Activated T-helper 2 cell treated with anti-CD3 and anti-CD28 coated beads, Interferon-gamma antibody, Interleukin-2, Interleukin-4, amounts not matched to agents 10 μg/mL and 5 μg/mL and 100 μg/mL, durations not matched to agents 14 hours and 24 hours and 36 hours (primary cell): ENCODE data around the gene BCAT1. TPM values are rescaled to one million over a fixed set of nuclear protein-coding genes. Genes with fewer than 3 reads are reported as not detected.
"Not testable (repeated sequence)": the region's sequence is repeated elsewhere in the genome, so short reads cannot be mapped to it uniquely, and the experiment has no call there.

Source experiments
- DNase-seq: peaks from one replicate; pipeline ENCODE4 v3.0.0; 2021; ENCODE audit warnings: low spot score
- H3K27ac Mint-ChIP-seq: one replicate; pipeline ENCODE4 v1.8.0; 2021; ENCODE audit warnings: mixed read lengths
- H3K27me3 Mint-ChIP-seq: one replicate; pipeline ENCODE4 v1.8.0; 2021; ENCODE audit warnings: low read depth, mixed read lengths
- H3K36me3 Mint-ChIP-seq: one replicate; pipeline ENCODE4 v1.8.0; 2021; ENCODE audit warnings: low read depth, mixed read lengths
- H3K4me1 Mint-ChIP-seq: one replicate; pipeline ENCODE4 v1.8.0; 2021; ENCODE audit warnings: low read depth, mixed read lengths
- H3K4me3 Mint-ChIP-seq: one replicate; pipeline ENCODE4 v1.8.0; 2021; ENCODE audit warnings: low read depth, mild to moderate bottlenecking, moderate library complexity, mixed read lengths
- H3K9me3 Mint-ChIP-seq: one replicate; pipeline ENCODE4 v1.8.0; 2021; ENCODE audit warnings: mixed read lengths
- intact Hi-C: fragments of 100-400 bp; cut with micrococcal nuclease; formaldehyde crosslinking; loops from one replicate; pipeline ENCODE4 v1.15.1; 2023
- total RNA-seq: library from RNA; stranded (reverse); gene quantifications from 2 replicates; pipeline ENCODE4 v1.2.3, GENCODE V29; 2022

The BCAT1 gene
- total RNA-seq, 1 donor from 2014 or later: 12.9 TPM

DNA sequence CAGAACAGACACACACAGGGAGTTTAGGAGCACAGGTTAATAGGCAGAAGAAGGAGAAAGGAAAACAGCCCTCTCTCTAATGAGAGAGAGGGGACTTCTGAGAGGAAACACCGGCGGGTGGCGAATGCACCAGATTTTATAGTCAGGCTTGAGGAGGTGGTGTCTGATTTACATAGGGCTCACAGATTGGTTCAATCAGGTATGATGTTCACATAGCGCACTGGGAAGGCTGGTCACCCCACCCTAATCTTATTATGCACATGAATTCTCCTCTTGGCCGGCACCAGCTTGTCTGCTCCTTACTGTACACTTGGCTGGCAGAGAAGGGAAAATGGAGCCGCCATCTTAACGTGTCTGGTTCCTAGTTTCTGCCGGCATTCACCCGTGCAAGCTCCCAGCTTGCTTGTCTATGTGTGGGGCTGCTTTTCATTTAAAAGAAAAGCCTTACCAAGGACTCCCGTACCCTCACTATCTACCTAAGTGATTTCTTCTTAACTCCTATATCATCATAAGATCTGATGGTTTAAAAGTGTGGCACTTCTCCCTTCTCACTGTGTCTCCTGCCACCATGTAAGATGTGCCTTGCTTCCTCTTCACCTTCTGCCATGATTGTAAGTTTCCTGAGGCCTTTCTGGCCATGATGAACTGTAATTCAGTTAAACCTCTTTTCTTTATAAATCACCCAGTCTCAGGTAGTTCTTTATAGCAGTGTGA lies 15.1 kb downstream of the BCAT1 start:
- intact Hi-C loops: no loop called here
- DNase-seq: no peak
- no peaks in the 10 kb centered on the region for H3K36me3 Mint-ChIP-seq
- H3K4me3 Mint-ChIP-seq: no peak overlapping the region
- H3K27ac Mint-ChIP-seq: no peak overlapping the region
- H3K4me1 Mint-ChIP-seq: peaks cover 9% of the 10 kb centered on the region
- peaks cover 22% of the 10 kb centered on the region for H3K27me3 Mint-ChIP-seq
- no peaks in the 10 kb centered on the region for H3K9me3 Mint-ChIP-seq

DNA sequence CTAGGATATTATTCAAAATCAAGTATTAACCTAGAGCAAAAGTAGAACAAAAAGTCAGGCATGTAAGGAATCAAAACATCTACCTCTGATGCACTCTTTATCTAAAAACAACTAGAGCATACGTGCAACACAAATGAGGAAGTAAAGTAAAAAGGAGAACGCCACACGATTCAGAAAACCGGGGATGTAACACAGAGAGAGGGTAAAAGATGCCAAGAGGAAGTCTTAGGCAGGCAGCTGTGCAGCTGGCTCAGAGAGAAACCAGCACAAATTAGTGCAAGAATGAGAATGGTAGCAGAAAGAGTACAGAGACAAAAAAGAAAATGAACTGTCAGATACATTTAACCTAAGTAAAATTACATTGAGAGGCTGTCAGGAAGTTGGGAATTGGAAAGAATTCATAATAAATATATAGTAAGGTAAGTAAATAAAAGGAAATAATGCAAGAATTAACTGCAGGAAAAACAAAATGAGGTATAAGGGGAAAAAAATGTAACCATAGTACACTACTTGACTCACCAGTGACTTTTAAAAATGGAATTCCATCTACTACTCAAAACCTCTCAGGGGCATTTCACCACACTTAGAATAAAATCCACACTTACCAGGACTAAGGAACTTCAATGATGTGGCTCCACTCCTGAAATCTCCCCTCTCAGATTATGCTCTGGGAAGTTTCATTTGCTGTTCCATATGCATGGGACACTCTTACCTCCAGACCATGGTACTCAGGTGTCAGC lies 17.1 kb downstream of the BCAT1 start:
- Mint-ChIP-seq H3K27me3 (peaks cover 29% of the 10 kb centered on the region), H3K27ac (no peak overlapping the region), H3K4me1 (peaks cover 9% of the 10 kb centered on the region), H3K4me3 (no peak overlapping the region), H3K36me3 (no peaks in the 10 kb centered on the region), H3K9me3 (no peaks in the 10 kb centered on the region)
- no peak for DNase-seq
- intact Hi-C loops: no loop called here

DNA sequence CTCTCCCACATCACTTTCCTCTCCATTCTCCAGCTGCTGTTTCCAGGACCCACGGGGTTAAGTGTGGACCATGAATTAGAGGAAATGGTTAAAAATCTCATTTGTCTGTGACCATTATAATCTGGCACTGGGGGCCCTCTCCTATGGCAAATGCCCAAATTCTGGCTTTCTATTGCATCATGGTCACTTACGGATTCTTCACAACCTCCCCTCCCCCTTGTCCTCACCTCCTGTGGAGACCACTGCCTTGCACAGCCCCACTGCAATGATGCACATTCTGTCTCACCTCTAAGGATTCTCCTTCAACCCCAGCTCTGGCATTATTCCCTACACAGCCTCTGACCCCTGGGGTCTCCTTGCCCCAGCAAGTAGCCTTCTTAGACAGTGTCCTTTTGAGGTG lies 18.9 kb downstream of the BCAT1 start:
- Mint-ChIP-seq H3K27me3 (peaks cover 30% of the 10 kb centered on the region), H3K27ac (no peak overlapping the region), H3K9me3 (no peaks in the 10 kb centered on the region), H3K4me3 (no peak overlapping the region), H3K4me1 (peaks cover 9% of the 10 kb centered on the region), H3K36me3 (no peaks in the 10 kb centered on the region)
- no peak for DNase-seq
- intact Hi-C loops: no loop called here

DNA sequence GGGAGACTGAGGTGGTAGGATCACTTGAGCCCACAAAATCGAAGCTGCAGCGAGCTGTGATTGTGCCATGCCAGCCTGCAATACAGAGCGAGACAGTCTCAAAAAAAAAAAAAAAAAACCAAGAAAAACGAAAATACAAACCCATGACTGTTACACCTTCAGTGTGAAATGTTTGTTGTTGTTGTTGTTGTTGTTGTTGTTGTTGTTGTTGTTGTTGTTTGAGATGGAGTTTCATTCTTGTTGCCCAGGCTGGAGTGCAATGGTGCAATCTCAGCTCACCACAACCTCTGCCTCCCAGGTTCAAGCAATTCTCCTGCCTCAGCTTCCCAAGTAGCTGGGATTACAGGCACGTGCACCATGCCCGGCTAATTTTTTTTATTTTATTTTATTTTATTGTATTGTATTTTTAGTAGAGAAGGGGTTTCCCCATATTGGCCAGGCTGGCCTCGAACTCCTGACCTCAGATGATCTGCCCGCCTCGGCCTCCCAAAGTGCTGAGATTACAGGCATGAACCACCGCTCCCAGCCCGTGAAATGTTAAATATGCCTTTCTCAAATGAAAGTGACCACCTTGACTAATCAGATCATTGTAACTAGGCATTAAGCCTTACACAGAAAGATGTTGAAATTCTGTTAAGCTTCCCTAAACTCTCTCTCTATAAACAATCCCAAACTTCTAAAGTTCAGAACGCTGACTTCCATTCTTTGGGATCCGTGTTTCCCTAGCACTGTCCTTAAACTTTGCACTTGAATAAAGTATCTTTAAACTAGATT lies 20.2 kb downstream of the BCAT1 start:
- DNase-seq, H3K36me3 Mint-ChIP-seq, H3K4me1 Mint-ChIP-seq, intact Hi-C loops, H3K27ac Mint-ChIP-seq, H3K9me3 Mint-ChIP-seq, H3K4me3 Mint-ChIP-seq: not testable (repeated sequence)
- peaks cover 38% of the 10 kb centered on the region for H3K27me3 Mint-ChIP-seq

DNA sequence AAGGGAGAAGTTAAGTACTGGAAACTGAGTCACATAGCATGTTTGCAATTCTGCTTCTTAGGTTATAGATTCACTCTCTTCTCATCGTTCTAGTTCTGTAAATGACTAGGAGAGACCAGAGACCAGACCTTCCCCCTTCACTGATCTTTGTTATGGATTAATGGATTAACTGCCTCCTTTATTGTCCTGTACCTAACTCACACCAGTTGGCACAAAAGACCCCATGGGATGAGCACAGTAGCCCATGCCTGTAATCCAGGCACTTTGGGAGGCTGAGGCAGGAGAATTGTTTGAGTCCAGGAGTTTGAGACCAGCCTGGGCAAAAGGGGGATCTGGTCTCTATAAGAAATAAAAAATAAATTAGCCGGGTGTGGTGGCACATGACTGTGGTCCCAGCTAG lies 20.8 kb downstream of the BCAT1 start:
- intact Hi-C loops: no loop called here
- Mint-ChIP-seq H3K27ac (no peak overlapping the region), H3K9me3 (no peaks in the 10 kb centered on the region), H3K4me3 (no peak overlapping the region), H3K27me3 (peaks cover 38% of the 10 kb centered on the region), H3K4me1 (peaks cover 9% of the 10 kb centered on the region), H3K36me3 (no peaks in the 10 kb centered on the region)
- DNase-seq: no peak

DNA sequence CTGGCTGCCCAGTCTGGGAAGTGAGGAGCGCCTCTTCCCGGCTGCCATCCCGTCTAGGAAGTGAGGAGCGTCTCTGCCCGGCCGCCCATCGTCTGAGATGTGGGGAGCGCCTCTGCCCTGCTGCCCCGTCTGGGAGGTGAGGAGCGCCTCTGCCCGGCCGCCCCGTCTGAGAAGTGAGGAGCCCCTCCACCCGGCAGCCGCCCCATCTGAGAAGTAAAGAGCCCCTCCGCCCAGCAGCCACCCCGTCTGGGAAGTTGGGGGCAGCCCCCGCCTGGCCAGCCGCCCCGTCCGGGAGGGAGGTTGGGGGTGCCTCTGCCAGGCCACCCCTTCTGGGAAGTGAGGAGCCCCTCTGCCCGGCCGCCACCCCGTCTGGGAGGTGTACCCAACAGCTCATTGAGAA lies 22.8 kb downstream of the BCAT1 start:
- H3K4me1 Mint-ChIP-seq: peaks cover 12% of the 10 kb centered on the region
- intact Hi-C loops, H3K9me3 Mint-ChIP-seq, DNase-seq, H3K27ac Mint-ChIP-seq, H3K4me3 Mint-ChIP-seq, H3K36me3 Mint-ChIP-seq: not testable (repeated sequence)
- H3K27me3 Mint-ChIP-seq: peaks cover 34% of the 10 kb centered on the region

DNA sequence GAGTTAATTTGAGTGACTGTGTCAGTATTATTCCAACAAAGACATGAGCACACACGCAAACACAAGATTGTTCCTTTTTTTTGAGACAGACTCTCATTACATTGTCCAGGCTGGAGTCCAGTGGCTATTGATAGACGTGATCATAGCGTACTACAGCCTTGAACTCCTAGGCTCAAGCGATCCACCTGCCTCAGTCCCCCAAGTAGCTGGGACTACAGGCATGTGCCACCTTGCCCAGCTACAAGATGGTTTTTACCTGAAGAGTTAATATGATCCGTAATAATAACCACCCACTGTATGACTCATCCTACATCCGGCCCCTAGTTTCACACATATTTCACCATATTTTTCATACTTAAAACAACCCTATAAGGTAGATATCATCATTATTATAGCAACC lies 26.8 kb downstream of the BCAT1 start:
- Mint-ChIP-seq H3K27me3 (peaks cover 23% of the 10 kb centered on the region), H3K27ac (no peak overlapping the region), H3K4me1 (peaks cover 28% of the 10 kb centered on the region), H3K36me3 (no peaks in the 10 kb centered on the region), H3K4me3 (no peak overlapping the region), H3K9me3 (no peaks in the 10 kb centered on the region)
- intact Hi-C loops: no loop called here
- no peak for DNase-seq

DNA sequence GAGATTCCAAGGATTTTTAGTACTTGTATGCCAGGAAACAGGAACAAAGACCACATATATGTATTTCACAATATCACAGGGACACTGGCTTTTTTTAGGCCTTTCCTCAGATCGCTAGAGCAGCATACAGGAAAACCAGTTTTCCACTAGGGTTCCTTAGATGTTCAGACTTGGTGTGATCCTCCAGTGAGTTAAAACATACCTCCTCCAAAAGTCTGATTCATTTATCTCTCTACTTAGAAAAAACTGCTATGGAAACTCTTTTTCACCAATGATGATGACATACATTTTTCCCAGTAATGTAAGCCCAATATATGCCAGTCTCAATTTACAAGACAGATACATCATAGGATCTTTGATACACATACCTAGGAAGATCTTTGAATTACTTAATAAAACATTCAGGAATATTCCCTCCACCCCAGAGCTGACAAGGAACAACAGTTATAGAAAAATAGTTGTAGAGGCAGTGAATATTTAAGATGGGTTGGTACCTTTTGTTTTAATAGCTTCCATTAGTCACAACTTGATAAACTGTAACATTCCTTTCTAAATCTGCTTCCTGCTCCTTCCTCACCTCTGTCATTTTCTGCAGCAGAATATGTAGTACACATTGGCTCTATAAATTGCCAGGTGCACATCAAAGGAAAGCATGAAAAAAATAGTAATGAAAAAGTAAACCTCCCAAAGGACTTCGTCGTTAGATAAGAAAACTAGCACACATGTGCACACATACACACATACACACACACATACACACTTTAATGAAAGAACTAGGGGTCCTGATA lies 27.5 kb downstream of the BCAT1 start:
- Mint-ChIP-seq H3K36me3 (no peaks in the 10 kb centered on the region), H3K27me3 (peaks cover 20% of the 10 kb centered on the region), H3K9me3 (no peaks in the 10 kb centered on the region), H3K4me1 (peaks cover 28% of the 10 kb centered on the region), H3K4me3 (no peak overlapping the region), H3K27ac (no peak overlapping the region)
- intact Hi-C loops: no loop called here
- no peak for DNase-seq

DNA sequence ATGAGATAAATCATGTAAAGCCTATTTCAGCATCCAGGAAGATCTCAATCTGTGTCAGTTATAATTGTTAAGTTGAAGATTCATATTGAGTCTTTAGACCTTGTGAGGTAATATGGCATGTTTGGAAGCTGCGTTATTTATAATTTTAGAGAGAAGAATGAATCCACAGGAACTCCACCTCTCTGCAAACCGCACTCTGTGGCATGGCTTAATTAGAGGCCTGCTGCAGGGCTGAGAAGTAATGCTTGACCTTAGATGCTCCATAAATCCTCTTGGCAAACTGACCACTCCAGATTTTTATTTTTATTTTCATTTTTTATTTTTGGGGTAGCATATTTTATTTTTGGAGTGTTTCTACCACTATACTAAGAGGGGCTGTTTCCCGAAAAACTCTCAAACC lies 28.8 kb downstream of the BCAT1 start:
- Mint-ChIP-seq H3K27ac (no peak overlapping the region), H3K4me3 (no peak overlapping the region), H3K36me3 (no peaks in the 10 kb centered on the region), H3K9me3 (no peaks in the 10 kb centered on the region), H3K4me1 (peaks cover 28% of the 10 kb centered on the region), H3K27me3 (peaks cover 22% of the 10 kb centered on the region)
- DNase-seq: no peak
- intact Hi-C loops: no loop called here

DNA sequence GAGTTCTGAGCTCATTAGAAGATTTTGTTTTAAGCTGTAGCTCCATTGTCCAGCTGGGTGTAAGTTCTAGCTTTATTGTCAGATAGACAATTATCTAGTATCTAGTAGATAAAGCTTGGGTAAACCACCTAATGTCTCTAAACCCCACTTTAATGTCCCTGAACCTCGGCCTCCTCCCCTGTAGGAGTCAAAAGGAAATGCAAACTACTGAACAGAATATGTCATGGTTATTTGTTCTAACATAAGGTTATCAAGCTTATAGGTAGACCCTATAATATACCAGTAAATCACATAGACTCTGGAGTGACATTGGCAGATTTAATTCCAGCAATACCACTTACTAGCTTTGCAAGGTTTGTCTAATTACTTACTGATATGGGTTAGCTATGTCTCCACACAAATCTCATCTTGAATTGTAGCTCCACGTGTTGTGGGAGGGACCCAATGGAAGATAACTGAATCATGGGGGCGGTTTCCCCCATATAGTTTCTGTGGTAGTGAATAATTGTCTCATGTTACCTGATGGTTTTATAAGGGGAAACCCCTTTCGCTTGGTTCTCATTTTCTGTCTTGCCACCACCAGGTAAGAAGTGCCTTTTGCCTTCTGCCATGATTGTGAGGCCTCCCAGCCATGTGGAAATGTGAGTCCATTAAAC lies 29.4 kb downstream of the BCAT1 start:
- Mint-ChIP-seq H3K36me3 (no peaks in the 10 kb centered on the region), H3K27ac (no peak overlapping the region), H3K4me3 (no peak overlapping the region), H3K27me3 (peaks cover 20% of the 10 kb centered on the region), H3K4me1 (peaks cover 28% of the 10 kb centered on the region), H3K9me3 (no peaks in the 10 kb centered on the region)
- no peak for DNase-seq
- intact Hi-C loops: loop anchor here (1.0 kb wide), 3 partner anchors 16 to 80 kb away; no protein-coding TSS in a partner anchor

DNA sequence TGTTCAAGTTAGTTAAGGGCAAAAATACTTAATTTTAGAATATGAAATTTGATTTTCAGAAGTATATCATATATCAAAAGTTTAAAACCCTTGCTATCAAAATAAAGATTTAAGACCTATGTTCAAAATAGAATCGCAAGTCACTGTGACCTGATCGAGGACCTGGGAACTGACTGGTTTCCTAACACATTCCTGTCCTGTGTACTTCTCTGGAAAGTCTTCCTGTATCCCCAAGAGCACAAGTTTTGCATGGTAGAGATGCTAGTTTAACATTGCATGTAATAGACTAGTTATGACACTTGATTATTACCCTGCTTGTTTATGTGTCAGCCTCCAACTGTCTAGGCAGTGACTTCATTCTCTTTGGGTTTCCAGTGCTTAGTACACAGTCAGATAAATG lies 30.3 kb downstream of the BCAT1 start:
- DNase-seq: no peak
- intact Hi-C loops: no loop called here
- Mint-ChIP-seq H3K9me3 (no peaks in the 10 kb centered on the region), H3K27me3 (peaks cover 14% of the 10 kb centered on the region), H3K4me3 (no peak overlapping the region), H3K4me1 (peaks cover 28% of the 10 kb centered on the region), H3K27ac (no peak overlapping the region), H3K36me3 (no peaks in the 10 kb centered on the region)

DNA sequence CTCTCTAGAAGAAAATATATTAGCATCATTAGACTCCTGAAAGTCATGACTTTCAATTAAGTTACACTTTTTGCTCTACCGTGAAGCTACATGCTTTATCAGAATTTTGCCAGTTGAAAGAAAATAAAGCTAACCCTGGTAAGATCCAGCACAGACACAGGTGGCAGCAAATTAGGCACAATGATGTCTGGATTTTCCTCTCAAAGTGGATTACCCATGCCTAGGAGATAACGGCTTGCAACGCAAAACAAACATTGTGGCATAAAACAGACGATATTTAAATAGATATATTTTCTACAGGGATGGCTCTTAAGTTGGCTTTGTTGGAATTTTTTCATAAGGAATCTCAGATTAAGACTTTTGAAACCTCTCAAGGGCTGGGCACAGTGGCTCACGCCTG lies 33.4 kb downstream of the BCAT1 start:
- Mint-ChIP-seq H3K36me3 (no peaks in the 10 kb centered on the region), H3K27ac (no peak overlapping the region), H3K9me3 (no peaks in the 10 kb centered on the region), H3K4me1 (peaks cover 14% of the 10 kb centered on the region), H3K27me3 (peaks cover 9% of the 10 kb centered on the region), H3K4me3 (no peak overlapping the region)
- no peak for DNase-seq
- intact Hi-C loops: no loop called here
